Activated CD4-positive, alpha-beta T cell treated with anti-CD3 and anti-CD28 coated beads, Interleukin-2, amount 50 U/mL, for 24 hours (primary cell): Measurements from ENCODE around the gene EBF3.

Source experiments
- DNase-seq, 2 donors: peaks; one replicate each; pipeline ENCODE4 v3.0.0-alpha.2; 2020; ENCODE audit warnings: low read depth in 1 of 2, low spot score in 1 of 2

EBF3 gene

GRCh38 chr10:129945526-129945925, 18.5 kb downstream of the EBF3 start:
- no peak for DNase-seq

GRCh38 chr10:129945064-129945463, 19.0 kb downstream of the EBF3 start:
- no peak for DNase-seq

- no peak for DNase-seq
Measured at GRCh38 chr10:129944456-129944855, 19.6 kb downstream of the EBF3 start.

GRCh38 chr10:129942936-129943715, 20.9 kb downstream of the EBF3 start:
- no peak for DNase-seq

- no peak for DNase-seq
Measured at GRCh38 chr10:129942391-129942790, 21.7 kb downstream of the EBF3 start.

- DNase-seq, result no peak
Measured at GRCh38 chr10:129942019-129942277, 22.1 kb downstream of the EBF3 start.

- no peak for DNase-seq
Measured at GRCh38 chr10:129941199-129942018, 22.7 kb downstream of the EBF3 start.

- DNase-seq, result no peak
Measured at GRCh38 chr10:129940617-129941198, 23.4 kb downstream of the EBF3 start.

- no peak for DNase-seq
Measured at GRCh38 chr10:129939416-129940275, 24.4 kb downstream of the EBF3 start.

- DNase-seq, result no peak
Measured at GRCh38 chr10:129938460-129938859, 25.6 kb downstream of the EBF3 start.

- no peak for DNase-seq
Measured at GRCh38 chr10:129937351-129937751, 26.7 kb downstream of the EBF3 start.

GRCh38 chr10:129936923-129937300, 27.2 kb downstream of the EBF3 start:
- DNase-seq, result no peak

GRCh38 chr10:129936266-129936922, 27.7 kb downstream of the EBF3 start:
- DNase-seq, result no peak

GRCh38 chr10:129935867-129936152, 28.3 kb downstream of the EBF3 start:
- DNase-seq, result no peak

GRCh38 chr10:129935102-129935866, 28.8 kb downstream of the EBF3 start:
- no peak for DNase-seq

GRCh38 chr10:129934196-129934925, 29.7 kb downstream of the EBF3 start:
- no peak for DNase-seq

GRCh38 chr10:129933456-129934092, 30.5 kb downstream of the EBF3 start:
- no peak for DNase-seq

GRCh38 chr10:129932751-129933433, 31.2 kb downstream of the EBF3 start:
- no peak for DNase-seq

GRCh38 chr10:129932182-129932581, 31.9 kb downstream of the EBF3 start:
- DNase-seq, result no peak
